HepG2 (cell line): ENCODE results near the gene NGF. TPM values are rescaled to one million over a fixed set of nuclear protein-coding genes. Genes with fewer than 3 reads are reported as not detected.

ENCODE experiments used
- ATAC-seq: fragments of 200-7000 bp; cut with Tn5 transposase; 3 replicates; pipeline ENCODE4 v1.9.1; 2020; ENCODE audit warnings: mild to moderate bottlenecking, moderate library complexity
- BruUV-seq: library from RNA; stranded (reverse); fragments of 400-500 nt; replicated peaks from 2 replicates; lab custom pipeline; 2021; lab: Mats Ljungman, UMichigan
- CTCF ChIA-PET: fragments of 300-600 bp; formaldehyde crosslinking; extraction: SDS; loops from one replicate; lab custom pipeline; 2021; ENCODE audit warnings: low total read pairs, inconsistent platforms, low intra/inter-chr PET ratio; lab: Yijun Ruan, JAX
- POLR2A ChIA-PET: fragments of 350-600 bp; sonication (Branson Sonifier 250); formaldehyde crosslinking; loops from one replicate; lab custom pipeline; 2020; ENCODE audit warnings: antibody characterized with exemption, inconsistent platforms; lab: Yijun Ruan, JAX
- DNase-seq: peaks from one replicate; pipeline ENCODE4 v3.0.0-alpha.2; 2015; ENCODE audit warnings: low spot score
- FAIRE-seq: peaks from 3 replicates; lab custom pipeline; 2011; peaks lifted over from hg19 to GRCh38; lab: Jason Lieb, UNC
- H2AFZ ChIP-seq: one replicate; pipeline ENCODE4 v1.6.1; 2011; ENCODE audit warnings: low read length, inconsistent platforms
- H3K27ac ChIP-seq: fragments of 300-600 bp; 3 replicates; pipeline ENCODE4 v1.8.0; 2011; ENCODE audit warnings: mixed run types, mild to moderate bottlenecking, mixed read lengths, low read length, inconsistent platforms; ENCODE audit not compliant: insufficient read depth; ENCODE audit errors: extremely low read length
- H3K27me3 ChIP-seq, 2 experiments: fragments of 200-600 bp in 1 of 2; 2 replicates in 1 of 2; 3 replicates in 1 of 2; pipeline versions ENCODE4 v1.6.0 to v1.8.0; 2011; ENCODE audit warnings: low read length in 2 of 2, mild to moderate bottlenecking in 2 of 2, moderate library complexity in 2 of 2, inconsistent platforms in 1 of 2; ENCODE audit not compliant: insufficient read depth in 2 of 2, control insufficient read depth in 1 of 2
- H3K36me3 ChIP-seq, 2 experiments: fragments of 200-600 bp in 1 of 2; replicated peaks in 1 of 2; 2 replicates in 1 of 2; 3 replicates in 1 of 2; pipeline versions ENCODE4 v1.5.1 to v1.8.0; 2011; ENCODE audit warnings: low read length in 2 of 2, inconsistent platforms in 1 of 2; ENCODE audit not compliant: insufficient read depth in 2 of 2, control insufficient read depth in 1 of 2
- H3K4me1 ChIP-seq: 2 replicates; pipeline ENCODE4 v1.5.1; 2012; ENCODE audit warnings: low read length, inconsistent platforms; ENCODE audit not compliant: insufficient read depth
- H3K4me2 ChIP-seq: 2 replicates; pipeline ENCODE4 v1.6.0; 2011; ENCODE audit warnings: low read depth, low read length, inconsistent platforms
- H3K4me3 ChIP-seq, 3 experiments: fragments of 200-600 bp in 1 of 3; sonication (generic), shearing (Covaris generic) in 1 of 3; replicated peaks in 1 of 3; 2 replicates each; pipeline ENCODE4 v1.5.1; 2011 to 2016; ENCODE audit warnings: low read length in 3 of 3, inconsistent platforms in 2 of 3, low read depth in 2 of 3, mild to moderate bottlenecking in 2 of 3, control low read depth in 1 of 3, mixed read lengths in 1 of 3; ENCODE audit not compliant: insufficient read depth in 1 of 3
- H3K79me2 ChIP-seq: one replicate; pipeline ENCODE4 v1.6.1; 2011; ENCODE audit warnings: low read length, inconsistent platforms; ENCODE audit not compliant: insufficient read depth
- H3K9ac ChIP-seq: 2 replicates; pipeline ENCODE4 v1.6.0; 2011; ENCODE audit warnings: mild to moderate bottlenecking, low read depth, low read length, inconsistent platforms; ENCODE audit not compliant: insufficient read depth
- H3K9me3 ChIP-seq: 2 replicates; pipeline ENCODE4 v1.5.1; 2012; ENCODE audit warnings: mild to moderate bottlenecking, low read length
- H4K20me1 ChIP-seq: 2 replicates; pipeline ENCODE4 v1.6.0; 2011; ENCODE audit warnings: inconsistent platforms, mild to moderate bottlenecking, low read length, moderate library complexity; ENCODE audit not compliant: insufficient read depth
- ADNP ChIP-seq: sonication (generic); formaldehyde crosslinking; IDR thresholded peaks from 2 replicates; pipeline ENCODE4 v1.4.0; 2020; ENCODE audit warnings: missing genetic modification reagents
- BORCS8-MEF2B ChIP-seq: sonication (generic); formaldehyde crosslinking; IDR thresholded peaks from 2 replicates; pipeline ENCODE4 v1.8.0; 2022; ENCODE audit warnings: mild to moderate bottlenecking, missing genetic modification reagents
- CBFB ChIP-seq: sonication (generic); formaldehyde crosslinking; IDR thresholded peaks from 2 replicates; pipeline ENCODE4 v1.4.0; 2020; ENCODE audit warnings: missing genetic modification reagents
- E2F1 ChIP-seq: sonication (generic); formaldehyde crosslinking; IDR thresholded peaks from 2 replicates; pipeline ENCODE4 v1.5.0; 2020; ENCODE audit warnings: missing genetic modification reagents
- HINFP ChIP-seq: sonication (generic); formaldehyde crosslinking; IDR thresholded peaks from 2 replicates; pipeline ENCODE4 v1.4.0; 2020; ENCODE audit warnings: low read depth, mild to moderate bottlenecking, missing genetic modification reagents
- MAF1 ChIP-seq: sonication (generic); formaldehyde crosslinking; IDR thresholded peaks from 2 replicates; pipeline ENCODE4 v1.5.0; 2020; ENCODE audit warnings: missing genetic modification reagents, borderline replicate concordance
- MLX ChIP-seq: IDR thresholded peaks from 2 replicates; pipeline ENCODE4 v1.6.1; 2016
- ZBTB3 ChIP-seq: sonication (generic); formaldehyde crosslinking; IDR thresholded peaks from 2 replicates; pipeline ENCODE4 v1.4.0; 2020; ENCODE audit warnings: low read depth, mild to moderate bottlenecking, moderate library complexity, missing genetic modification reagents, borderline replicate concordance
- ZNF20 ChIP-seq: sonication (generic); formaldehyde crosslinking; IDR thresholded peaks from 2 replicates; pipeline ENCODE4 v1.4.0; 2020; ENCODE audit warnings: mild to moderate bottlenecking, moderate library complexity, missing genetic modification reagents
- ZNF234 ChIP-seq: sonication (generic); formaldehyde crosslinking; conservative IDR thresholded peaks from 2 replicates; pipeline ENCODE4 v1.5.1; 2020; ENCODE audit warnings: mild to moderate bottlenecking, missing genetic modification reagents
- ZNF382 ChIP-seq: sonication (generic); formaldehyde crosslinking; IDR thresholded peaks from 2 replicates; pipeline ENCODE4 v1.5.0; 2020; ENCODE audit warnings: missing genetic modification reagents, mild to moderate bottlenecking, borderline replicate concordance
- ZNF589 ChIP-seq: sonication (generic); formaldehyde crosslinking; conservative IDR thresholded peaks from 2 replicates; pipeline ENCODE4 v1.8.0; 2022; ENCODE audit warnings: mild to moderate bottlenecking, moderate library complexity, missing genetic modification reagents
- ZNF672 ChIP-seq: sonication (generic); formaldehyde crosslinking; IDR thresholded peaks from 2 replicates; pipeline ENCODE4 v1.8.1; 2022; ENCODE audit warnings: missing genetic modification reagents
- ZNF790 ChIP-seq: sonication (generic); formaldehyde crosslinking; IDR thresholded peaks from 2 replicates; pipeline ENCODE4 v1.8.0; 2022; ENCODE audit warnings: missing genetic modification reagents, mild to moderate bottlenecking, borderline replicate concordance
- ZZZ3 ChIP-seq: sonication (generic); formaldehyde crosslinking; IDR thresholded peaks from 2 replicates; pipeline ENCODE4 v1.4.0; 2020; ENCODE audit warnings: missing genetic modification reagents, mild to moderate bottlenecking, borderline replicate concordance
- in situ Hi-C: cut with HindIII; loops from 2 replicates; pipeline ENCODE4 v1.10.0; 2017; ENCODE audit warnings: low pct_unique_long_range_greater_than_20kb; ENCODE audit not compliant: extremely low pct_ligation_motif_present
- intact Hi-C: fragments of 100-400 bp; cut with micrococcal nuclease; formaldehyde crosslinking; loops from one replicate; pipeline ENCODE4 v1.10.0; 2022; ENCODE audit not compliant: unreplicated experiment
- polyA plus RNA-seq, 8 experiments: library from polyadenylated mRNA; depleted of rRNA in 3 of 8; stranded (reverse) in 7 of 8; unstranded in 1 of 8; fragments of >200 nt; fragmentation: Illumina TruSeq in 4 of 8; extraction: Trizol in 4 of 8; gene quantifications; 2 replicates each; pipeline versions ENCODE4 v1.2.1 to v1.2.3, GENCODE V29; 2011 to 2016; ENCODE audit warnings: low read depth in 4 of 8, missing spikeins in 1 of 8, mixed read lengths in 1 of 8; ENCODE audit not compliant: insufficient read depth in 1 of 8
- total RNA-seq, 5 experiments: library from RNA; depleted of rRNA; stranded (reverse); fragments of >200 nt; fragmentation: Illumina TruSeq; extraction: Trizol; gene quantifications; 2 replicates each; pipeline ENCODE4 v1.2.3, GENCODE V29; 2016; ENCODE audit warnings: low read depth in 1 of 5

Gene NGF
- total and polyA plus RNA-seq, 2 of the 13 experiments (the other 11 are each of a cell fraction or from before 2014, with no cell fraction given): not detected

- TF ChIP-seq MAF1 (CRISPR knock-in tag) (no peak), BORCS8-MEF2B (no peak), ZZZ3 (CRISPR knock-in tag) (no peak), E2F1 (CRISPR knock-in tag) (no peak), ZNF672 (no peak), ZNF589 (CRISPR knock-in tag) (no peak)
Measured at GRCh38 chr1:115277276-115277675, 60.8 kb downstream of the NGF start (continued).

- TF ChIP-seq HINFP (CRISPR knock-in tag) (no peak), CBFB (CRISPR knock-in tag) (no peak), ZNF382 (CRISPR knock-in tag) (no peak), ZNF20 (no peak), ZBTB3 (no peak), ADNP (CRISPR knock-in tag) (no peak), MLX (no peak), ZNF790 (CRISPR knock-in tag) (no peak), ZNF234 (CRISPR knock-in tag) (no peak)
- BruUV-seq: no TSS peak
- POLR2A ChIA-PET: no interaction called here
- no peaks in the 10 kb centered on the region for H3K4me1 ChIP-seq
- intact Hi-C loops: loop anchor here (1.0 kb wide), 1 partner anchor 194 kb away; no protein-coding TSS in a partner anchor
- H3K27me3 ChIP-seq: no peaks in the 10 kb centered on the region
- no peak overlapping the region for H3K27ac ChIP-seq
- H2AFZ ChIP-seq: no peak overlapping the region
- no peak overlapping the region for H3K4me2 ChIP-seq
- H3K4me3 ChIP-seq: no peak overlapping the region
- DNase-seq (no peak), FAIRE-seq (no peak), ATAC-seq (no peak)
- no peaks in the 10 kb centered on the region for H3K36me3 ChIP-seq
- no peak overlapping the region for H3K9ac ChIP-seq
- no peaks in the 10 kb centered on the region for H4K20me1 ChIP-seq
- peaks cover 28% of the 10 kb centered on the region for H3K9me3 ChIP-seq
- in situ Hi-C loops: no loop called here
- no peaks in the 10 kb centered on the region for H3K79me2 ChIP-seq
- CTCF ChIA-PET: interaction anchor here (1.2 kb wide), 1 partner anchor 194 kb away, joined by 3 read pairs; no protein-coding TSS in a partner anchor
Measured at GRCh38 chr1:115275216-115275615, 62.8 kb downstream of the NGF start.
